Islet precursor cell (in vitro differentiated cells): ENCODE measurements around the gene CDK19.
"Not testable (repeated sequence)": the region's sequence is repeated elsewhere in the genome, so short reads cannot be mapped to it uniquely, and the experiment has no call there.

Source experiments
- DNase-seq: peaks from one replicate; pipeline ENCODE4 v3.0.0-alpha.2; 2018

Gene CDK19

DNA sequence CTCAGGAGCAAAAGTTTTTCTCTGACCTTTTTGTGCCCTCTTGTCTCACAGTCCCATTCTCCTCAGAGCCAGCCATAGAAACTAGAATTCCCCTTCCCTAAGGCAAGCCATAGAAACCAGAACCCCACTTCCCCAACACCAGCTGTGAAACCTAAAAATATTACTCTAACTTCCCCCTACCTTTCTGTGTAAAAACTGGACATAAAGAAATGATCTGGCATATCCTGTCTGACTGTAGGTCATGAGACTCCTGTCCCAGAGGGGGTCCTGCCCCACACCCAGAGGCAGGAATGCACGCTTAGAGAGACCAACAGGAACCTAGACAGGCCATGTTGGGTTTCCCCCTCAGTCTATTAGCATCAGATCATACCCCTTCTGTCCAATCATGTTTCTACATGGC is 198.2 kb downstream of the CDK19 start:
- DNase-seq = no peak

DNA sequence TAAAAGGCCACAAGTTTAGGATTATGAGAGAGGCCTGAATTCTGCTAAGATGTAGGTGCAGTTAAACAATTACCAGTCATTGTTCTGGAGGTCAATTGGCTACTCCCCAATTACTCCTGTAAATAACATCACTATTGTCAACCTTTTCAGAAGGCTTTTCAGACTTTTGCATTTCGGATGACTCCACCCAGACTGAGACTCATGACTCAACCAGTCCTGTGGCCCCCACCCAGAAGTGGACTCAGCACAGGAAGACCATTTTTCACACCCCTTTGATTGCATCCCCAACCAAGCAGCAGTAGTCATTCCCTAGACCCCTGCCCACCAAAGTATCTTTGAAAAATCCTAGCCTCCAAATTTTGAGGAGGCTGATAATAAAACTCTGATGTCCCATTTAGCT is 199.5 kb downstream of the CDK19 start:
- no peak for DNase-seq

DNA sequence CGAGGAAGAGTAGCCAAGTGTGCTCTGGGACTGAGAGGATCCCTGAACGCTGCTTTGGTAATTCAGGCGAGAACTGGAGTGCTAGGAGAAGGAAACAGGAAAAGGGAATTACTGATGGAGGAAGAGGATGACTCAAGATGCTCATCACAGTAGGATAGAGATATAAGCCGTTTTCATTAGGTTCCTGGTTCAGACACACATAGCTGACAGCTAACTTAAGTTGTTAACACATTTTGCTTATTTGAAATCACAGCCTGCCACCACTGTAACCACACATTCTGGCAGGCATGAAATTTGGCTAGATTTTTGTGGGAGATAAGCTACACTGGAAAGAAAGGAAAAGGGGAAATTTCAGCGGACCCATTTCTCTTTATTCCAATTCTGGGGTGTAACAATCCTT is 200.7 kb downstream of the CDK19 start:
- DNase-seq = no peak

DNA sequence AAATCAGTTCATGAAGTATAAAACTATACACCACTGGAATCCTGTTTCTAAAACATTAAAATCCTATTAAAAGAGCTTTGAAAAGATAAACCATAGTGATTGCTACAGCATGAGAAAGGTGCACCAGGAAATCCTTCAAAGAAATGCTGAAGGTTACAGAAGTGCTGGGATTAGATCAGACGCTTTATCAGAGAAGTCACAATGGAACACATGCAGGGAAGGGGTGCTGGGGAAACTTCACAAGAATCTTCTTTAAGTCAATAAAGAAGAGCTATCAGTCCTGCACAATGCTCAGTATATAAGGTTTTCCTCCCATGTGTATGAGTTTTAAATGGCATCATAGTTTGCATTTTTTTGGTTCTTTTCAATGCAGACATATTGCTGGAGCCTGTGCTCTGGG is 201.2 kb downstream of the CDK19 start:
- DNase-seq = no peak

DNA sequence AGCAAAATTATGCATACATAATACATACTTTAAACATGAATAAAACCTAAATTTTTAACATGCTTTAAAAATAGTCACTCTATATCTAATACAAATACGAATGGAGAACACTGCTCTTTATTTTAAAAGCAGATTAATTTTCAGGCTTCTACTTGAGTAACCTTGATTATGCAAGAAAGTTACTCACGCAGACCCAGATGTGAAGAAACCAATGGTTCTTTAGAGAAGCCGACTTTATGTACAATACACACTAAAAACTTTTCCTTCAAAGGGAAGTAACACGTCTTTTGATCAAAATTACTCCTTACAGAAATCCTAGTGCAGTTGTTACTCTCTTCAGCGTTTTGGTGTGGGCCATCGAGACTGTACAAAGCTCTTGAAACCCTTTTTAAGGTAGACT is 201.9 kb downstream of the CDK19 start:
- no peak for DNase-seq

DNA sequence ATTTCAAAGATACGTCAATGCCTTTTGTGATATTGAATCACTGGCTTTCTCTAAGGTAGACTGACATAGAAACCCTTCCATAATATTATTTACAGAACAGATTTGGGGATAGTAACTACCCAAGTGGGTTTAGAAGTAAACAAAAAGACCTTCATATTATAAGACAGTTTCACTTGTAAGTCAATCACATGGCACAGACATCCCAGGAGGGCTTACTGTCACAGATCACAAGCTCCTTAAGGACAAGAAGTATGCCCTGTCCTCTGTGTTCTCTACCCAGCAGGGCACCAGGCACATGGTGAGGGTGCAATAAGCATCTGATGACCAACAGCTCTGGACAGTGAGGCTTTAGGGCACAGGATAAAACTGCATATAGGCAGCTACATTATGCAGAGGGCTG is 203.0 kb downstream of the CDK19 start:
- DNase-seq = no peak

DNA sequence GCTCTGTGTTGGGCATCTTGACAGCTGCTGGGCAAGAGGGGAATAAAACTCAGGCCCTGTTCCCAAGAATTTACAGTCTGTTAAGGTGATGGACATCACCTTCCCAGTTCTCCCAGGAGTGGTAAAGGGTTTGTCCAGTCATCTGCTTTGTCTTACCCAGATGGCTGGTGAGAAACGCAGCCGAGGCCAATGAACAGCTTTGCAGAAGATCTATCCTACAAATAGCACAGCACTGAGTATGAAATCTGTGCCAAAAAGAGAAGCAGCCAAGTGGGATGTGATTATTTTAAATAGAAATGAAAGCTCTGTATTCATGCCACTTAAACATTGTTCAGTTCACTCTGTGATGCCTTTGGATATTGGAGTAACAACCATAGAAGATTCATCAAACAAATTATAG is 206.2 kb downstream of the CDK19 start:
- DNase-seq = no peak

DNA sequence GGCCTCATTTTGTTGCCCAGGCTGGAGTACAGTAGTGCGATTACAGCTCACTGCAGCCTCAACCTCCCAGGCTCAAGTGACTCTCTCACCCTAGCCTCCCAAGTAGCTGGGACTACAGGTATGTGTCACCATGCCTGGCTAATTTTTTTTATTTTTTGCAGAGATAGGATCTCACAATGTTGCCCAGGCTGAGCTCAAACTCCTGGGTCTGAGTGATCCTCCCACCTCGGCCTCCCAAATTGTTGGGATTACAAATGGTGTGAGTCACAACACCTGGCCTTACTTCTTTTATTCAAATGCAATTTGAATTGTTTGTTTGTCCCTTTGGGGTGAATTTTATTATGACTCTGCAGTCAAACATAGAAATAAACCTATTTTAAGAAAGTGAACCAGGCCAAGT is 207.1 kb downstream of the CDK19 start:
- DNase-seq = no peak

DNA sequence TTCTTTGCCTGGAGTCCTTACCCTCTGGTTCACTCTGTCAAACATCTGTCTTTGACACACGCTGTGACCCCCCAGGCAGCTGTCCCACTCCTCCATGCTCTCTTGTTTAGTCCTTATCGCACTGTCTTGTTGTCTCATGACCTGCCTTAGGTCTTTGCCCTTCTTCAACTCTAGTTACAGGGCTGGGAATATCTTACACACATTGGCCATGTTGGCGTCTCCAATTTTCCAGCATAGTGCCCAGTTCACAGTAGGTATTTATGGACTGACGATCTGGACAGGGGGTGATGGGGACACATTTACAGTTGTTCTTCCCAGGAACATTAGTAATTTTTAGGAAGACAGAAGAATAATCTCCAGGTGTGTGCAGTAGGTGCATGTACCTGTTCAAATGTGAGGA is 209.1 kb downstream of the CDK19 start:
- no peak for DNase-seq

DNA sequence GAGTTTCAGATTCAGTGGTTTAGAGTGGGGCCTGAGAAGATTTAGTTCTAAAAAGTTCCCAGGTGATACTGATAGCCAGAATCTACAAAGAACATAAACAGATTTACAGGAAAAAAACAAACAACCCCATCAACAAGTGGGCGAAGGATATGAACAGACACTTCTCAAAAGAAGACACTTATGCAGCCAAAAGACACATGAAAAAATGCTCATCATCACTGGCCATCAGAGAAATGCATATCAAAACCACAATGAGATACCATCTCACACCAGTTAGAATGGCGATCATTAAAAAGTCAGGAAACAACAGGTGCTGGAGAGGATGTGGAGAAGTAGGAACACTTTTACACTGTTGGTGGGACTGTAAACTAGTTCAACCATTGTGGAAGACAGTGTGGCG is 214.6 kb downstream of the CDK19 start:
- not testable (repeated sequence) for DNase-seq

DNA sequence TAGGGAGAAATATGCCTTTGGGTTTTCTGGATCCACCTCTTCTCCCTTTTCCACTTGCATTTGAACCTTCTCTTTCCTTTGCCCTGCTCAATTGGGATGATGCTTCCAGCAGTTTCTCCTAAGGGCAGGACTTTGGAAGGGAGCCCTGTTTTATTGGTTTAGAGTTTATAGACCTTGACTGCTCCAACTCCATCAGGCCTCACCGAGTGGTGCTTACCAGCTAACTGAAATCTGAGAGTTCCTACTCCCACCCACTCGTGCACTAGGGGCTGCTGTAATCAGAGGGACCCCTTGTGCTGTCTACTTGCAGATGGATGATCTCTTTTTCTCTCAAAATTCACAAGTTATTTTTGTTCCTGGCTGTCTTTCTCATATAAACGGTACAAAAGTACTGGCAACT is 217.5 kb downstream of the CDK19 start:
- DNase-seq = no peak

DNA sequence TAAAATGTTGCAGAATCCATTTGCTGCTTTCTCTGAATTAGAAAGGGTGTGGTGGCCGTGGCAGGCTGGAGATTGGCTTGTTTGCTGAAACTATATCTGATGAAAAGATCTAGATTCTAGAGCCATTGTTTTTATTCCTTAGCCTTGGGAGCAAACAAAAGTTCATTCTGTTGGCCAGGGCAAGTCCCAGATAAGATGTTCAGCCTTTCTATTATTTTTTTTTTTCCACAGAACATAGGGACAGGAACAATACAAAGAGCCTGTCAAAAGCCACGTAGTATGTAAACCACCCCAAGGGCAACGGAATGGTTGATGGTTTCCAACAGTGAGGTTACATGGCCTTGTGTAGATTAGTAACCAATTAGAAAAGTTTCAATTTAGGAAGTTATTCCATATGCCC is 218.9 kb downstream of the CDK19 start:
- DNase-seq = no peak

DNA sequence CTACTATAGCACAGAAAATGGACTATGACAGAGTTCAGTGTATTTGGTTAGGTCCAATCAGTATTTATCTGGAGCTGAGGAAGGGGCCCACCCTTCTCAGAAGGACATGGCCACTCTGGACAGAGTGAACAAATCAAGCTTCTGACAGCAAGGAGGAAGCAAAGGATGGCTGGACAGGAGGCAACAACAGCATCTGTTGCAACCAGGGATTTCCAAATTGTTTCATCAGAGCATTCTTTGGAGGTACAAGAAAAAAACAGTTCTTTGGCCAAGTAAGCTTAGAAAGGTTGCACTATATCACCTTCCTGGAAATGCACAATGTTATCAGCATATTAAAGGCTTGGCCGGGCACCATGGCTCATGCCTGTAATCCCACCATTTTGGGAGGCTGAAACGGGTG is 220.2 kb downstream of the CDK19 start:
- no peak for DNase-seq

DNA sequence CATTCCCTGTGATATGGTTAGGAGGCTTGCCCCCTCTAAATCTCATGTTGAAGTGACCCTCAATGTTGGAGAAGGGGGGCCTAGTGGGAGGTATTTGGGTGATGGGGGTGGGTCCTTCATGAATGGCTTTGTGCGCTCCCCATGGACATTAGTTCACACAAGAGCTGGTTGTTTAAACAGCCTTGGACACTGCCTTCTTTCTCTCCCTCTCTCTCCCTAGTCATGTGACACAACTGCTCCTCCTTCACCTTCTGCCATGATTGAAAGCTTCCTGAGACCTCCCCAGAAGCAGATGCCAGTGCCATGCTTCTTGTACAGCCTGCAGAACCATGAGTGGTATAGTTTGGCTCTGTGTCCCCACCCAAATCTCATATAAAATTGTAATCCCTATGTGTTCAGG is 221.6 kb downstream of the CDK19 start:
- no peak for DNase-seq

DNA sequence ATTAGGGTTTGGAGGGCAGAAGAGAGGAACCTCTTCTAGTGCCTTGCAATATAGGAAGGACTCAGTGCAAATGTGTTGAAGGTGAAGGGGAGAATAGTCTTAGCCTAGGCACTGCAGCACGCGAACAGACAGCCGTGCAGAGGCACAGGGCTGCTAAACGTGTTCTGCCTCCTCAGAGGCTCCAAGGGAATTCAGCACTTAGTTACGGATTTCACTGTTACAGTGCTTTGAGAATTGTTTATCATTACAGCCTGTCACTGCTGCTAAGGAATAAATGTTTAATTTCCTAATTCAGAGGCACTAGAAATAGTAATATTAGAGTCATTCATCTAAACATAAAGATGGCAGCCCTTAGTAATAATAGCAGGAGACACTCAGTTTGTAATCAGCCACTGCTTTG is 222.5 kb downstream of the CDK19 start:
- no peak for DNase-seq

DNA sequence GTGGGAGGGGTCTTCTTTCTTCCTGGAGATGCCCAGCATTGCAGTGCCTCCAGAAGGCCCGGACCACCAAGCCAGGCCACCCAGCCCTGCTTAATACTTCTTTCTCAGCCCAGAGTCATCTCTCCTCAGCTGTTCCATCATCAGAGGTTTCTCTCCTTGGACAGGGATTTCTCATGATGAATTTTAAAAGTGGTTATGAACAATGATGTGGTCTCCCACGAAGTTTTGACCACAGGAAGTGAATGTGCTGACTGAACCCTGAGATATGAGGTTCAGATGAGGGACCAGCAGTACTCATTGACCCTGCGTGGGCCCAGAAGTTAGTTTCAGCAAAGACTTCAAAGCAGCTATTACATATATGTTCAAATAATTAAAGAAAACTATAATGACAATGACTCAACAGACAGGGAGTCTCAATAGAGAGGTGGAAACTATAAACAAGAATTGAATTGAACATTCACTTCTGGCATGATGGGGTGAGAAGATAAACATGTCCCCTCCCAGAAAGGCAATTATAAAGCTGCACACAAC is 224.4 kb downstream of the CDK19 start:
- DNase-seq = no peak

DNA sequence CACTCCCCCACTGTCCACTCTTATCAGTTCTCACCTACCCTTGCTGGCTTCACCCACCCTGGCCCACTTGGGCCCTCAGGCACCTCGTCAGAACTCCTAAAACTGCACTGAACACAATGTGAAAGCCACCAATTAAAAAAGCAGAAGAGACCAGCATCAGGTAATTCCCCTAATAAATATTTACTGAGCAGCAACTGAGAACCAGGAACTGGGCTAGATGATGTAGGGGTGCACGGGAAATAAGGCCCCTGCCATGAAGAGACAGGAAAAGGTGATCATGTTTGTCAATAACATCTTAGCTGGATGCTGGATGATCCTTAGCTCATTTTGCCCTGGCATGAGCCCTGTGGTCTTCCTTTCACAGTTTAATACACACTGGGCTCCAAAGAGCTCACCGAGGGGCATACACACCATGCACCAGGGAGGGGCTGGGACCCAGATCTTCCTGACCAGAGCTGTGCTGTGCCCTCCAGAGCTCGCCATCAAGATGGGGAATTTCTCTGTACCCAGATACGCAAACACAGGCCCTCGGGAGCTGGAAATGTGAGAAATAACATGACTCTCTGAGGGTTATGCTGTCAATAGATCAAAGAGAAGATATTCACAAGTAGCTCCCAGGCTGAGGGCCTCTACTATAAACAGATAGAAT is 225.3 kb downstream of the CDK19 start:
- no peak for DNase-seq

DNA sequence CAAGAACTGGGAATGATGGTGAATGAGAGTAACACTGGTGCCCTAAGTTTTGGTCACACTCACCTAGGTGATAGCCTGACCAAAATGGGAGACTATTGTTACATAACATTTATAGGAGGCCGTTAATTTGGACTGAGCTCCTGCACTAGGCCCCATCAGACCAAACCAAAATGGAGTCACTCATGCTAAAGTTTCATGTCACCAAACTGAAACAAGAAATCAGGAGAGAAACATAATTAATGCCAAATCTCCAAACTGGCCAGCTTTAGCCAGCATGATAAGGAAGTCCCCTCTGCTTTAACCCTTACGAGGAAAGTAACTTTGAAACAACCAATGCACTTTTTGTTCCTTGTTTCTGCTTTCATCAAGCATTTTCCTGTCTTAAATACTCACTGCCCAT is 227.9 kb downstream of the CDK19 start:
- no peak for DNase-seq

DNA sequence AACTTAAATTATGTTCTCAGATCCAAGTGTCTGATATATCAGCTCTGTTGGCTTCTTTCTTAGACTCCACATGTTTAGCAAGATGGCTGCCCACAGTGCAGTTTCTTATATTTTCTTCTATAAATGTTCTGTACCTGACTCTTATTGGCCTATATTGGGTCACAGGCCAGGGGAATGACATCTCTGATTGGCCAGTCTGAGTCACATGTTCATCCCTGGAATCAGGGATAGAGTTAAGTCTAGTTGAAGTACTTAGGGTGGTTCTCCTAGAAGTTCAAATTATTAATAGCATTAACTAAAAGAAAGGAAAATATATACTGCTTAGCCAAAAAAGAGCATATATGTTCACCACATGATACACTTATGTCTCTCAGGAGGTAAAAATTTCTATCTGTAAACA is 233.6 kb downstream of the CDK19 start:
- no peak for DNase-seq

DNA sequence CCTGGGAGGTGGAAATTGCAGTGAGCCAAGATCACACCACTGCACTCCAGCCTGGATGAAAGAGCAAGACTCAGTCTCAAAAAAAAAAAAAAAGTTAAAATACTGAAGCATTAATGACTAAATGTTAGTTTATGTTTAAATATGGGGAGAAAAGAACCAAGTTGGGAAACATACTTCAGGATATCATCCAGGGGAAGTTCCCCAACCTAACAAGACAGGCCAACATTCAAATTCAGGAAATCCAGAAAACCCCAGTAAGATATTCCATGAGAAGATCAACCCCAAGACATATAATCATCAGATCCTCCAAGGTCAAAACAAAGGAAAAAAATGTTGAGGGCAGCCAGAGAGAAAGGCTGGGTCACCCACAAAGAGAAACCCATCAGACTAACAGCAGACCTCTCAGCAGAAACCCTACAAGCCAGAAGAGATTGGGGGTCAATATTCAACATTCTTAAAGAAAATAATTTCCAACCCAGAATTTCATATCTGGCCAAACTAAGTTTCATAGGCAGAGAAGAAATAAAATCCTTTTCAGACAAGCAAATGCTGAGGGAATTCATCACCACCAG is 237.6 kb downstream of the CDK19 start:
- not testable (repeated sequence) for DNase-seq

DNA sequence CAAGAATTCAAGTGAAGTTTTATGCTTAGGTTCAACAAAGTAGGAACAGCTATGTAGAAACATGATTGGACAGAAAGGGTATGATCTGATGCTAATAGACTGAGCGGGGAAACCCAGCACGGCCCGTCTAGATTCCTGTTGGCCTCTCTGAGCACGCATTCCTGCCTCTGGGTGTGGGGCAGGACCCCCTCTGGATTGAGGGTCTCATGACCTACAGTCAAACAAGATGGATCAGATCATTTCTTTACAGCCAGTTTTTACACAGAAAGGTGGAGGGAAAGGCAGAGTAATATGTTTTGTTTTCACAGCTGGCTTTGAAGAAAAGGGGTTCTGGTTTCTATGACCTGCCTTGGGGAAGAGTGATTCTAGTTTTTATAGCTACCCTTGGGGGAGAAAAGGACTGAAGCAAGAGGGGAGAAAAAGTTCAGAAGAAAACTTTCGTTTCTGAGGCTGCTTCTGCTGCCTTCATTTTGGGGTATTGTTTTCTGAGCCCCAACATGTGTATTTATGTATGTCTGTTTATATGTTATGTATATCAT is 239.3 kb downstream of the CDK19 start:
- DNase-seq = no peak

DNA sequence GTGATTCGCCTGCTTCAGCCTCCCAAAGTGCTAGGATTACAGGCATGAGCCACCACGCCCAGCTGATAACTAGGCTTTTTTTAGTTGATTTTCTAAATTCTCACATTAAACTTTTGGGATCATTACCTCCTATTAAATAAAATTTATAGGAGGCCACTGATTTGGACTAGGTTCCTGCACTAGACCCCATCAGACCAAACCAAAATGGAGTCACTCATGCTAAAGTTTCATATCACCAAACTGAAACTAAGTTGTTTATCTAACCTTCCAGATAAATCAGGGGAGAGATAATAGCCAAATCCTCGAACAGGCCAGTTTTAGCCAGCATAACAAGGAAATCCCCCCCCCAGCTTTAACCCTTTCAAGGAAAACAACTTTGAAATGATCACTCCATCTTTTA is 240.5 kb downstream of the CDK19 start:
- DNase-seq = no peak

DNA sequence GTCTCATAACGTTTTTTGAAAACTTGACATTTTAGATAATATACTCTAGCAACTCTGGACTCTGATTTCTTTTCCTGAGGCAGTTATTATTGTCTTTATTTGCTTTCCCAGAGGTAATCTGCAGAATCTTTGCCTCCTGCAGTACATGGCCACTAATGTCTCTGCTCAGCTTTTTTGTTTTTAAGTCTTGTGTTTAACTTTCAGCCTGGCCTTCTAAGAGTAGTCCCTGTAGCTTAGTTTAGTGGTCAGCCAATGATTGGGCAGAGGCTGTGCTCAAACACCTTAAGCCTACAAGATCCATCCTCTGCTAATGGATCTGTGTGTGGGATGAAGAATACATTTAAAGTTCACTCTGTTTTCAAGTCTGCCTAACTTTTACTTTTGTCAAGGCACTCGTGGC is 241.7 kb downstream of the CDK19 start:
- no peak for DNase-seq

DNA sequence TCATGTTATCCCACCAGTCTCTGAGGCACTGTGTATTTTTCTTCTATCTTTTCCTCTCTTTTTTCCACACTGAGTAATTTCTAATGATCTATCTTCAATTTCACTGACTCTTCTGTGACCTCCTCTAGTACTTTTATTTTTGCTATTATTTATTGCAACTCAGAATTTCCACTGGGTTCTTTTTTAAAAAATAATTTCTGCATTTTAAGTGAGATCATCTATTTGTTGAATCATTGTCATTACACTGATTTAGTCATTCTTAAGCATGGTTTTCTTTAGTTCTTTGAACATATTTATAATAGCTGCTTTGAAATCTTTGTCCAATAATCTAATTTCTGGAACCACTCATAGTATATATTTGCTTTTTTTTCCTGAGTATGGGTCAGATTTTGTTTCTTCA is 242.1 kb downstream of the CDK19 start:
- no peak for DNase-seq
